Motor neuron (in vitro differentiated cells): ENCODE measurements around the gene JUNB. TPM values are rescaled to one million over a fixed set of nuclear protein-coding genes. Genes with fewer than 3 reads are reported as not detected.

ENCODE experiments used
- ATAC-seq, 8 experiments: fragments of 200-7000 bp; cut with Tn5 transposase; replicated peaks in 6 of 8; 2 replicates each; pipeline ENCODE4 v1.8.0; 2021; ENCODE audit warnings: mild to moderate bottlenecking in 8 of 8, moderate library complexity in 8 of 8
- H3K27ac ChIP-seq, 2 donors: fragments of 250-450 bp; sonication (Bioruptor Pico); 2 replicates each; pipeline ENCODE4 v1.9.0; 2021; ENCODE audit warnings: antibody characterized with exemption in 2 of 2, mild to moderate bottlenecking in 2 of 2, moderate library complexity in 1 of 2
- H3K4me1 ChIP-seq, 2 donors: fragments of 250-450 bp; sonication (Bioruptor Pico); replicated peaks in 1 of 2; 2 replicates each; pipeline ENCODE4 v1.6.1; 2021; ENCODE audit warnings: antibody characterized with exemption in 2 of 2, mild to moderate bottlenecking in 2 of 2, moderate library complexity in 1 of 2
- H3K4me3 ChIP-seq, 5 donors: fragments of 250-450 bp; sonication (Bioruptor Pico); 2 replicates each; pipeline ENCODE4 v1.9.0; 2021; ENCODE audit warnings: antibody characterized with exemption in 5 of 5, mild to moderate bottlenecking in 5 of 5, moderate library complexity in 4 of 5
- WGBS, 10 experiments: fragments of 450-650 bp; shearing (Covaris generic); methylation state at CpG; one replicate each; pipeline ENCODE4 v1.0.0; 2022; 5-methylcytosine and 5-hydroxymethylcytosine counted together
- in situ Hi-C, 9 experiments: fragments of 400-800 bp; cut with MboI; loops; one replicate each; pipeline ENCODE4 v1.15.0; 2021; ENCODE audit warnings: low sequenced_read_pairs in 9 of 9, low pct_unique_long_range_greater_than_20kb in 2 of 9; ENCODE audit not compliant: unreplicated experiment in 9 of 9
- total RNA-seq, 8 experiments: library from RNA; unstranded; fragments of 300-600 nt; gene quantifications; 2 replicates each; pipeline versions ENCODE4 v1.2.3 to v1.2.4, GENCODE V29; 2022

JUNB gene
- 100 to 1,000 TPM in 1 of 8 experiments, 10 to 100 TPM in 7; 11.0 to 115 (median 45.8) TPM for total RNA-seq

DNA sequence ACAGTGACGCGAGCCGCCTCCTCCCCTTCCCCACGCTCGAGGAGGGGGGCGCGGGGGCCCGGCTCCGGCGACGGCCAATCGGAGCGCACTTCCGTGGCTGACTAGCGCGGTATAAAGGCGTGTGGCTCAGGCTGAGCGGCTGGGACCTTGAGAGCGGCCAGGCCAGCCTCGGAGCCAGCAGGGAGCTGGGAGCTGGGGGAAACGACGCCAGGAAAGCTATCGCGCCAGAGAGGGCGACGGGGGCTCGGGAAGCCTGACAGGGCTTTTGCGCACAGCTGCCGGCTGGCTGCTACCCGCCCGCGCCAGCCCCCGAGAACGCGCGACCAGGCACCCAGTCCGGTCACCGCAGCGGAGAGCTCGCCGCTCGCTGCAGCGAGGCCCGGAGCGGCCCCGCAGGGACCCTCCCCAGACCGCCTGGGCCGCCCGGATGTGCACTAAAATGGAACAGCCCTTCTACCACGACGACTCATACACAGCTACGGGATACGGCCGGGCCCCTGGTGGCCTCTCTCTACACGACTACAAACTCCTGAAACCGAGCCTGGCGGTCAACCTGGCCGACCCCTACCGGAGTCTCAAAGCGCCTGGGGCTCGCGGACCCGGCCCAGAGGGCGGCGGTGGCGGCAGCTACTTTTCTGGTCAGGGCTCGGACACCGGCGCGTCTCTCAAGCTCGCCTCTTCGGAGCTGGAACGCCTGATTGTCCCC, at the start of gene JUNB:
TSS of gene JUNB (plus strand) at position 142 of the 706 bp plus-strand sequence. CDS start at position 428, 286 bp downstream.
- Histone ChIP-seq H3K4me1 (peaks cover 26 to 33% of the 10 kb centered on the region in 2 donors), H3K27ac (peak within 1 kb of the TSS; percentile 56 to 75), H3K4me3 (peak within 1 kb of the TSS; percentile 41 to 91 (median 52))
- in situ Hi-C loops = no loop called here
- 0 to 10% (median 0%) methylated on average over 2 to 9 of the region's 73 CpGs; no CpG with 5 or more reads in 7 of the 10 experiments for WGBS, 10 experiments
- ATAC-seq = peak; percentile 8 to 67 (median 56)

- peaks cover 4 to 7% of the 10 kb centered on the region in 2 donors for H3K4me1 ChIP-seq
- in situ Hi-C loops = no loop called here
- no peak overlapping the region for H3K4me3 ChIP-seq
- WGBS, 10 experiments = 73 to 100% (median 91%) methylated on average over 1 to 8 of the region's 22 CpGs; no CpG with 5 or more reads in 2 of the 10 experiments
- H3K27ac ChIP-seq = no peak overlapping the region
- ATAC-seq = peak in 1 of 8 experiments; percentile 11
Observed at GRCh38 chr19:12745166-12745897, 46.0 kb upstream of the JUNB start.

DNA sequence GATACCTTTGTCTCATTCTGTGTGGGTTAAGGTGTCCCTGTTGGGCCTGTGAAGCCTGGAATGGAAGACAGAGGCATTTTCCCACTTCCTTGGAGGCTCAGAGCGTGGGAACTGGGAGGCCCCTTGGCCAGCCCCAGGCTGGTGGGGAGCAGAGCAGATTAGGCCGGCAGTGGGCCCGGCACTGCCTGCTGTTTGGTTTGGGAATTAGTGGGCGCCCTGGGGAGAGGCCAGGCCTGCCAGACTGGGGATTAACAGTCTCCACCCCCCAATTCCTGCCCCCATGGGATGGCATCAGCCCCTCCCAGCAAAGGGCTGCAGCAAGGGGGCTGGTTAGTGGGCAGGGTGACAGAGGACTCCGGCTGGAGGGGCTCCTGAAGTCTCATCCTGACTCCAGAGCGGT, 42.8 kb upstream of the JUNB start:
- Histone ChIP-seq H3K27ac (no peak overlapping the region), H3K4me1 (peaks cover 4 to 7% of the 10 kb centered on the region in 2 donors), H3K4me3 (no peak overlapping the region)
- WGBS, 10 experiments = 80 to 100% (median 86%) methylated on average over 1 to 5 of the region's 6 CpGs; no CpG with 5 or more reads in 6 of the 10 experiments
- ATAC-seq = peak in 1 of 8 experiments; percentile 12
- in situ Hi-C loops = no loop called here

GRCh38 chr19:12749938-12750521, 41.3 kb upstream of the JUNB start:
- in situ Hi-C loops = no loop called here
- 0 to 100% (median 38%) methylated on average over 1 to 12 of the region's 24 CpGs; no CpG with 5 or more reads in 3 of the 10 experiments for WGBS, 10 experiments
- peak; percentile 8 to 74 (median 48) for ATAC-seq

DNA sequence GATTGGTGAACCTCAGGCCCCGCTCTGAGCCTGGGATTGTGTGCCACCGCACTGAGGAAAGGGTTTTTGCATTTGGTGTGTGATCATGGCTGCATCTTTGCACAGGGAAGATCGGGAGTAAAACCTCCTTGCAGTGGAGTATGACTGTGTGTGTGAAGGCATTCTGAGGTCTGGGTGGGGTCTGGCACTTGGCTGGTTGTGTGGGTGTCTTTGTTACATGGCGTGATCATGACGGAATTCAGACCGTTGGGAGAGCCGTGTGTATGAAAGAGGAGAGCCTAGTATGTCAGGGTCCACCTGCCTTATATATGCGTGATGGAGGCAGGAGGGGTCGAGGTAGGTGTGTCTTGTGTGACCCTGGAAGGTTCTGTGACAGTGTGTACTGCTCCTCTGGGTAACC, 40.4 kb upstream of the JUNB start:
- Histone ChIP-seq H3K4me1 (peaks cover 4 to 7% of the 10 kb centered on the region in 2 donors), H3K27ac (no peak overlapping the region), H3K4me3 (no peak overlapping the region)
- ATAC-seq = peak in 2 of 8 experiments; percentile 28 to 30
- 7 to 100% (median 52%) methylated on average over 1 to 8 of the region's 9 CpGs; no CpG with 5 or more reads in 1 of the 10 experiments for WGBS, 10 experiments
- in situ Hi-C loops = no loop called here

More at GRCh38 chr19:12749938-12750521, 41.3 kb upstream of the JUNB start:
- Histone ChIP-seq H3K4me3 (no peak overlapping the region), H3K27ac (no peak overlapping the region), H3K4me1 (peaks cover 4 to 7% of the 10 kb centered on the region in 2 donors)

GRCh38 chr19:12751635-12752034, 39.7 kb upstream of the JUNB start, which contains the start of gene BEST2:
BEST2 (plus strand) TSS chr19:12751791; CDS start chr19:12752593, 802 bp downstream.
- ATAC-seq = no peak
- in situ Hi-C loops = no loop called here
- no CpG with 5 or more reads among the region's 14 CpGs for WGBS, 10 experiments
- H3K4me1 ChIP-seq = peaks cover 4 to 7% of the 10 kb centered on the region in 2 donors
- H3K4me3 ChIP-seq = no peak within 1 kb of the TSS
- H3K27ac ChIP-seq = no peak within 1 kb of the TSS

GRCh38 chr19:12752056-12752781, 39.1 kb upstream of the JUNB start:
- 20 to 60% (median 28%) methylated on average over 1 to 6 of the region's 23 CpGs; no CpG with 5 or more reads in 4 of the 10 experiments for WGBS, 10 experiments
- peaks cover 6 to 7% of the 10 kb centered on the region in 2 donors for H3K4me1 ChIP-seq
- in situ Hi-C loops = no loop called here
- ATAC-seq = no peak
- H3K4me3 ChIP-seq = no peak overlapping the region
- no peak overlapping the region for H3K27ac ChIP-seq

GRCh38 chr19:12754465-12755196, 36.7 kb upstream of the JUNB start:
- ATAC-seq = no peak
- 60 to 90% (median 80%) methylated on average over 1 to 15 of the region's 50 CpGs; no CpG with 5 or more reads in 5 of the 10 experiments for WGBS, 10 experiments
- Histone ChIP-seq H3K27ac (no peak overlapping the region), H3K4me1 (peaks cover 6 to 8% of the 10 kb centered on the region in 2 donors), H3K4me3 (no peak overlapping the region)
- in situ Hi-C loops = no loop called here

DNA sequence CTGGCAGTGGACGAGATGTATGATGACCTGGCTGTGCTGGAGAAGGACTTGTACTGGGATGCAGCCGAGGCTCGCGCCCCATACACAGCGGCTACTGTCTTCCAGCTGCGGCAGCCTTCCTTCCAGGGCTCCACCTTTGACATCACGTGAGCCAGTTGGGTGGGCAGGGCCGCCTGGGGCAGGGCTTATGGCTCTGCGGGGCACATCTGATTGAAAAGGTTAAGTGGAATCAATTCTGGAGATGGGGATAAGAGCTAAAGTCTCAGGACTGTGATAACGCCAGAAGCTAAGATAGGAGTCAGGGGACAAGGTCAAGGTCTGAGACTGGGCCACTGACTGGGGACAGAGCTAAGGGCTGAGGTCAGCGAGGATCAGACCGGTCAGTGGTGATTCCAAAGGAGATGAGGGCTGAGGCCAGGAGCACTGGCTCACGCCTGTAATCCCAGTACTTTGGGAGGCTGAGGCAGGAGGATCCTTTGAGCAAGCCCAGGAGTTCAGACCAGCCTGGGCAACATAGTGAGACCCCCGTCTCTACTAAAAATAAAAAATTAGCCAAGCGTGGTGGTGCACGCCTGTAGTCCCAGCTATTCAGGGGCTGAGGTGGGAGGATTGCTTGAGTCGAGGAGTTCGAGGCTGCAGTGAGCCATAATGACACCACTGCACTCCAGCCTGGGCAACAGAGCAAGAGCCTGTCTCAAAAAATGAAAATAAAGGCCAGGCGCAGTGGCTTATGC, 35.0 kb upstream of the JUNB start:
- no peak for ATAC-seq
- no peak overlapping the region for H3K27ac ChIP-seq
- peaks cover 0 to 4% of the 10 kb centered on the region in 2 donors for H3K4me1 ChIP-seq
- H3K4me3 ChIP-seq = no peak overlapping the region
- in situ Hi-C loops = no loop called here
- WGBS, 10 experiments = 74 to 100% (median 89%) methylated on average over 1 to 8 of the region's 19 CpGs; no CpG with 5 or more reads in 4 of the 10 experiments

DNA sequence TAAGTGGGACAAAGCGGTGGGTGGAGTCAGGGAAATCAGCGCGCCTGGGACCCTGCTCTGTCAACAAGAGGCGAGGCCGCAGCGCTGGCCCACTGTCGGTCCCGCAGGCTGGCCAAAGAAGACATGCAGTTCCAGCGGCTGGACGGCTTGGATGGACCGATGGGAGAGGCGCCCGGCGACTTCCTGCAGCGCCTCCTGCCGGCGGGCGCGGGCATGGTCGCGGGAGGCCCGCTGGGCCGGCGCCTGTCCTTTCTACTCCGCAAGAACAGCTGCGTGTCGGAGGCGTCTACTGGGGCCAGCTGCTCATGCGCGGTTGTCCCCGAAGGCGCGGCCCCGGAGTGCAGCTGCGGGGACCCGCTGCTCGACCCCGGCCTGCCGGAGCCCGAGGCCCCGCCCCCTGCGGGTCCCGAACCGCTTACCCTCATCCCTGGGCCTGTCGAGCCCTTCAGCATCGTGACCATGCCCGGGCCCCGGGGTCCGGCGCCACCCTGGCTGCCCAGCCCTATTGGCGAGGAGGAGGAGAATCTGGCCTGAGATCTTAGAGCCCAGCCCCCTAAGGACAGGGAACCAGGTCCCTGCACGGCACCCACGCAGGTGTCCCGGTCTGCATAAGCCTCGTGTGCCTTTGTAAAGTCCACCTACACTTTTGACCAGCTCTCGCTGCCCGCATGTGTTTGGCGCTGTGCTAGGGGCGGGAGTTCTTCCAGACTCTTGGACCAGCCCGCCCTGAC, 33.6 kb upstream of the JUNB start:
- in situ Hi-C loops = no loop called here
- Histone ChIP-seq H3K4me1 (peaks cover 0 to 4% of the 10 kb centered on the region in 2 donors), H3K4me3 (peak overlapping the region in 3 of 5 donors; percentile 4 to 14 (median 9)), H3K27ac (no peak overlapping the region)
- 0 to 60% (median 29%) methylated on average over 2 to 12 of the region's 60 CpGs; no CpG with 5 or more reads in 2 of the 10 experiments for WGBS, 10 experiments
- ATAC-seq = peak; percentile 77 to 95 (median 86)

DNA sequence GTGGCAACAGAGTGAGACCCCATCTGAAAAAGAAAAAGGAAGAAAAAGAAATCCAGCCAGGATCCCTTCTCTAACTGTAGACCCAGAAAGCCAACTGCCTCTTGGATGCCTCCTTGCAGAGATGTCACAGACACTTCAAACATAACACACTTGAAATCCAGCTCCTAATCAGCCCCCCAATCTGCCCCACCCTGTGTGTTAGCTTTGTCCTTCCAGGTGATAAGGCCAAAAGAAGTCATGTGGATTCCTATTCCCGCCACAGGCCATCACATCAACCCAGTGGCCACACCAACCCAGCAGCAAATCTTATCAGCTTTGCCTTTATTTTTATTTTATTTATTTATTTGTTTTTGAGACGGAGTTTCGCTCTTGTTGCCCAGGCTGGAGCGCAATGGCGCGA, 31.6 kb upstream of the JUNB start:
- in situ Hi-C loops = loop anchor here in 1 of 9 experiments (10.0 kb wide), 1 partner anchor 85 kb away; no protein-coding TSS in a partner anchor
- Histone ChIP-seq H3K27ac (no peak overlapping the region), H3K4me3 (no peak overlapping the region), H3K4me1 (peaks cover 0 to 4% of the 10 kb centered on the region in 2 donors)
- no peak for ATAC-seq
- WGBS, 10 experiments = 60 to 100% (median 89%) methylated on average over 1 to 6 of the region's 6 CpGs; no CpG with 5 or more reads in 4 of the 10 experiments
